NCI-H748 treated with DMSO at 0.1 percent for 48 hours (cell line): ENCODE data around the gene CGN.

Source experiments
- DNase-seq: peaks from one replicate; lab custom pipeline; 2025; lab: John Stamatoyannopoulos, UW

CGN gene, protein sequence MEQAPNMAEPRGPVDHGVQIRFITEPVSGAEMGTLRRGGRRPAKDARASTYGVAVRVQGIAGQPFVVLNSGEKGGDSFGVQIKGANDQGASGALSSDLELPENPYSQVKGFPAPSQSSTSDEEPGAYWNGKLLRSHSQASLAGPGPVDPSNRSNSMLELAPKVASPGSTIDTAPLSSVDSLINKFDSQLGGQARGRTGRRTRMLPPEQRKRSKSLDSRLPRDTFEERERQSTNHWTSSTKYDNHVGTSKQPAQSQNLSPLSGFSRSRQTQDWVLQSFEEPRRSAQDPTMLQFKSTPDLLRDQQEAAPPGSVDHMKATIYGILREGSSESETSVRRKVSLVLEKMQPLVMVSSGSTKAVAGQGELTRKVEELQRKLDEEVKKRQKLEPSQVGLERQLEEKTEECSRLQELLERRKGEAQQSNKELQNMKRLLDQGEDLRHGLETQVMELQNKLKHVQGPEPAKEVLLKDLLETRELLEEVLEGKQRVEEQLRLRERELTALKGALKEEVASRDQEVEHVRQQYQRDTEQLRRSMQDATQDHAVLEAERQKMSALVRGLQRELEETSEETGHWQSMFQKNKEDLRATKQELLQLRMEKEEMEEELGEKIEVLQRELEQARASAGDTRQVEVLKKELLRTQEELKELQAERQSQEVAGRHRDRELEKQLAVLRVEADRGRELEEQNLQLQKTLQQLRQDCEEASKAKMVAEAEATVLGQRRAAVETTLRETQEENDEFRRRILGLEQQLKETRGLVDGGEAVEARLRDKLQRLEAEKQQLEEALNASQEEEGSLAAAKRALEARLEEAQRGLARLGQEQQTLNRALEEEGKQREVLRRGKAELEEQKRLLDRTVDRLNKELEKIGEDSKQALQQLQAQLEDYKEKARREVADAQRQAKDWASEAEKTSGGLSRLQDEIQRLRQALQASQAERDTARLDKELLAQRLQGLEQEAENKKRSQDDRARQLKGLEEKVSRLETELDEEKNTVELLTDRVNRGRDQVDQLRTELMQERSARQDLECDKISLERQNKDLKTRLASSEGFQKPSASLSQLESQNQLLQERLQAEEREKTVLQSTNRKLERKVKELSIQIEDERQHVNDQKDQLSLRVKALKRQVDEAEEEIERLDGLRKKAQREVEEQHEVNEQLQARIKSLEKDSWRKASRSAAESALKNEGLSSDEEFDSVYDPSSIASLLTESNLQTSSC

GRCh38 chr1:151510957-151511635 lies at the start of gene CGN:
TSS of gene CGN (plus strand) at chr1:151511387. CDS start at chr1:151518520, 7,133 bp downstream.
- DNase-seq: peak; percentile 93

- no peak for DNase-seq
These were observed 49.5 kb upstream of the CGN start for GRCh38 chr1:151461694-151462093.

GRCh38 chr1:151465026-151465425 lies 46.2 kb upstream of the CGN start:
- no peak for DNase-seq

- peak; percentile 80 for DNase-seq
These were observed 38.1 kb upstream of the CGN start for GRCh38 chr1:151472856-151473731.

GRCh38 chr1:151474745-151475144 lies 36.4 kb upstream of the CGN start:
- no peak for DNase-seq

DNA sequence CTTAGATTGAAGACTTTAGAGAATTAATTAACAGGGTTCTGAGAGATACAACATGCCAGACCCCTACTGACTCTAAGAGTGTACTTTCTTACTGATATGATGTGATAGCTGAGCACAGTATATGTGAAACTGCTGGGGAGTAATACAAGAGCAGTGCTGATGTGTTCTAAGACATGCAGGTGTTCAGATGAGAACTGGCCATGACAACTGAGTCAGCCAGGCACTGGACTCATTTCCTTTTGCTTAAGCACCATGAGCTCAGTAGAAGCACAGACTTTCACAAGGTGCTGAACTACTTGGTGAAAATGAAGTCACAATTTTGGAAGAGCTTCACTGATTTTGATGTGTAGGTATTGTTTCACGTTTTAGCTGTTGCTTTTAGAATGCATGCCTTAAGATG lies 36.0 kb upstream of the CGN start:
- DNase-seq: no peak

- no peak for DNase-seq
These were observed 35.1 kb upstream of the CGN start for GRCh38 chr1:151476083-151476482.

GRCh38 chr1:151477066-151477465 lies 34.1 kb upstream of the CGN start:
- no peak for DNase-seq

DNA sequence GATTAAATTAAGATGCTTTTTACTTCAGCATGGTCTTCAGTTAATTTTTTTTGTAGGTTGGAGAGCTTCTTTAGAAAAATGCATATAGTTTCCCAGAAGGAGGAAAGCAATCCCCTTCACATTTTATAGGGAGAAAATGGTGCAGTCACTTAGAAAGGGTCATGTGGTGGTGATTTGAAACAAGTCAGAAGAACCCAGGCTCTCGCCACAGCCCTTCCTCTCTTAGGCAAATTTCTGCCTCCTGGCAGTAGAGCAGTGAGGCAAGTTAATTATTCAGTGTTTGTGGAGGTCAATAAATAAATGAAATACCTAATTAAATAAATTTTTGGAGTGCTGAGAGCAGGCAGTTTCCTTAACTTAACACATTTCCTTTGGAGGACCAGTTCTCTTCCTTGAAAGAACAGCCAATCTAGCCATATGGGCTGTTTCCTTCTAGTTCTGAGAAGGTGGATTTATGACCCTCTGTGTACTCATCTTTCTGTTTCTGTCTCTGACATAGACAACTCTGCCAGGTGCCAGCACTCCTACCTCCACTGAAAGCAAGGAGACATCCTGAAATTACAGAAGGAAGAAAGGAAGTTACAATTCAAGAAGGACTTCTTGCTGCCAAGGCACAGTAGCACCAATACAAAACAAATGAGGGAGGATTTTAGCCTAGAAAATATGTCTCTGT lies 32.9 kb upstream of the CGN start:
- DNase-seq: no peak

DNA sequence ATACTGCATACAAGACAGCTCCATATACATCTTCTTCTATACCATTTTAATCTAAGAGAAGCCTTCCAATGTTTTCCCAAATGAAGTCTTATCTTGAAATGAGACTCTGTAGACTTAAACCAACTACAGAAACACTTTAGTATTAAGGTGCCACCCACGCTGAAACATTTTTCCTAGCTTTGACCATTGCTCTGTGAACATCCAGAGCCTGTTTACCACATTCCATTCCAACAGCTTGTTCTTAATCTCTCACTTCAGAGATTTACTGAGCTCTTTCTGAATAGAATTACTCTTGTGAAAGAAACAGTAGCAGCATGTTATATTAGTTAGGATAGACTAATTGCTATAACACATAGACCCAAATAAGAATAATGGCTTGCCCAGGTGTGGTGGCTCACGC lies 32.3 kb upstream of the CGN start:
- no peak for DNase-seq

DNA sequence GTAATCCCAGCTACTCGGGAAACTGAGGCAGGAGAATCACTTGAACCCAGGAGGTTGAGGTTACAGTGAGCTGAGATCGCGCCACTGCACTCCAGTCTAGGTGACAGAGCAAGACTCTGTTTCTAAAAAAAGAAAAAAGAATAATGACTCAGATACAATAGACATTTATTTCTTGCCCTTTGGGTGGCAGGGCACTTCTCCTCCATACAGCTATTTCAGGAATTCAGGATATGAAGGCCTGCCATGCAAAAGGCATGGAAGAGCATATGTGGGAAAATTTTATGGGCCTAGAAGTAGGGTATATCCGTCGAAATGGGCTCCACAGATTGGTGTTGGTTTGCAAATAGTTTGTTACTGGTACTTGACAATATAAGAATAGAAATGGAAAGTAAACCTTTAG lies 31.7 kb upstream of the CGN start:
- no peak for DNase-seq

GRCh38 chr1:151482017-151482416 lies 29.2 kb upstream of the CGN start:
- no peak for DNase-seq

DNA sequence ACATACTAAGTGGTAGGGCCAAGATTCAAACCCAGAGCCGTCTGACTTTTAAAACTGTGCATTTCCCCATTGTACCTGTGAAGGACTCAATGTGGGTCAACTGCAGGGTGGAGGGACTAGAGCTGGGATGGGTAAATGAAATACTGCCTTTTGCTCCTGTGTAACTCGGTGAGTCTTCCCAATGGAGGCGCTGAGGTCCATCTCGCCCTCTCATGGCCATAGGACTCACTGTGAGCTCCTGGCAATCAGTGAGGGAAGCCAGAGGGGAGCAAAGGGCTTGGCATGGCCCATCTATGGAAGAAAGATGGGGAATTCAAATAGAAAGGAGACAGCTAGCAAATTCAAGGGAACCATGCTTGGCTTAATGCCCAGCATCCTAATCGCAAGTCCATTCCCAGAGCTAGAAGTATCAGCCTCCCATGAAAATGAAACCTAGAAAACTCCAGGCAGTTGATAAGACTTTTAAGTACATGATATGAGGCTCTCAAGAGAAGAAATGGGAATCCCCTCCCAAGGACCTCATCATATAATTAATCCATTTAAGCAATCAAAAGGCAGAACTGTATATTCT lies 25.4 kb upstream of the CGN start:
- no peak for DNase-seq

GRCh38 chr1:151486557-151486956 lies 24.6 kb upstream of the CGN start:
- DNase-seq: no peak

DNA sequence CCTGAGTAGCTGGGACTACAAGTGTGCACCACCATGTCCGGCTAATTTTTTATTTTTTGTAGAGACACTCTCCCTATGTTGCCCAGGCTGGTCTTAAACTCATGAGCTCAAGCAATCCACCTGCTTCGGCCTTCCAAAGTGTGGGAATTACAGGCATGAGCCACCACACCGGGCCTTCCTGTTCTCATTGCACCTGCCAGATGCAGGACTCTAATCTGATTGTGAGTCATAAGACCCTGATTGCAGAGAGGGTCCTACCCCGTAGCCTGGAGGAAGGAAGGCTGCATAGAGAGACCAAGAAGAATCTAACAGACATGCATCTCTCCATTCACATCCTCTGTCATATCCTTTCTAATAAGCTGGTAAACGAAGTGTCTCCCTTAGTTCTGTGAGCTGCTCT lies 19.5 kb upstream of the CGN start:
- DNase-seq: no peak

DNA sequence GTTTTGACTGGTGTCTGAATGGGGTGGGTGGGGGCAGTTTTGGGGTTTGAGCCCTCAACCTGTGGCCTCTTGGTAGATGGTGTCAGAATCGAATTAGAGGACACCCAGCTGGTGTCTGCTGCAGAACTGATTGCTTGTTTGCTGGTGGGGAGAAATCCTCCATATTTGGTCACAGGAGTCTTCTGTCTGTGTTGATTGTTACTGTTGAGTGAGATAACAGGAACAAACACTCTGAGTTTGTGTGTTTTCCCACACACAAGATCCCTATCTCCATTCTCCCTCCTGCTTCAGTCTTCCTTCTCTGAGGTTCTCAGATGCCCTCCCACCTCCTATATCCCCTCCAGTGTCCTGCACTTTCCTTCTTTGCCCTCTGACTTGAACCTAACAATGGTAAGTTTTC lies 19.1 kb upstream of the CGN start:
- no peak for DNase-seq

GRCh38 chr1:151493042-151493441 lies 18.1 kb upstream of the CGN start:
- DNase-seq: no peak

GRCh38 chr1:151494741-151495281 lies 16.4 kb upstream of the CGN start:
- DNase-seq: no peak

DNA sequence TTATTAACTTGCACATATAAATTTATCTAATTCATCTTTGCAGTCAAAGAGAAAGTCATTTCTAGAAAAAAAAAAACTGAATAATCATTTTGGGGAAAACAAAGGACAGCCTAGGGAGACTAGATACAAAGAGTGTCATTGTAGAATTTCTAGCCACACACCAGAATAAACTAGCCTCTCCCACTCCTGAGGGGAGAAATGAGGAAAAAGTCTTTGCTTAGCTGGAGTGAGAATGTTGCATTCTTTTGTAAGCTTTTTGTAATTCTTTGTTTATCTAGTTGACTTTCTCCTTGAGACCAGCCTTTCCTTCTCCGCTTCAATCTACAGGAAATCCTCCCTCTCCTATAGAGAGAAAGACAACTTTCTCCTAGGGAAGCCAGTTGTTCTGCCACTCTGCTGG lies 15.9 kb upstream of the CGN start:
- no peak for DNase-seq

- no peak for DNase-seq
These were observed 11.8 kb upstream of the CGN start for GRCh38 chr1:151499365-151499764.
